ENCODE data around the gene PA2G4.

Gene PA2G4

GRCh38 chr12:56152132-56152755 is 47.9 kb downstream of the PA2G4 start, which contains the start of gene MYL6B:
MYL6B (plus strand) TSS chr12:56152587; CDS start chr12:56153919, 1,332 bp downstream.
- TF ChIP-seq ELF4 (IDR thresholded peaks at IDR 0.05) (peak; percentile 31; the same call in 1 of the 2 replicates), ARNT (IDR thresholded peaks at IDR 0.05) (no peak), FOXK2 (IDR thresholded peaks at IDR 0.05) (no peak), SP1 (IDR thresholded peaks at IDR 0.05) (no peak), FOXM1 (IDR thresholded peaks at IDR 0.05; ENCODE audit: borderline replicate concordance) (0 out of 2 replicates have a peak, but pooled peaks have one; percentile 50)
- ChIA-PET POLR2A (interaction anchor here (0.6 to 1.4 kb wide), 10 partner anchors 9 to 158 kb away, joined by 3 to 20 read pairs (median 5); partner anchors contain the start of genes ESYT1, RNF41 and ZC3H10), CTCF (interaction anchor here (0.7 to 1.0 kb wide), 2 partner anchors 25 to 37 kb away, joined by 3 to 5 read pairs; partner anchors contain the start of genes ESYT1 and SMARCC2)
- peak; percentile 90 for DNase-seq (ENCODE audit: extremely low spot score)

- TF ChIP-seq BHLHE40 (IDR thresholded peaks at IDR 0.05; ENCODE audit: borderline replicate concordance) (no peak), HDGF (IDR thresholded peaks at IDR 0.05; ENCODE audit: borderline replicate concordance) (no peak), CTBP1 (IDR thresholded peaks at IDR 0.05; ENCODE audit: borderline replicate concordance) (no peak), L3MBTL2 (conservative IDR thresholded peaks at IDR 0.05) (no peak), FOXM1 (IDR thresholded peaks at IDR 0.05; ENCODE audit: borderline replicate concordance) (no peak), SP1 (IDR thresholded peaks at IDR 0.05) (no peak), FOXA1 (IDR thresholded peaks at IDR 0.05) (no peak), ELF4 (IDR thresholded peaks at IDR 0.05) (no peak), TARDBP (IDR thresholded peaks at IDR 0.05) (no peak), SUZ12 (IDR thresholded peaks at IDR 0.05) (no peak)
- CTCF ChIA-PET, result no interaction called here
- POLR2A ChIA-PET, result interaction anchor here (2.7 kb wide), 1 partner anchor 25 kb away, joined by 15 read pairs; the partner anchor contains the start of gene ESYT1
- DNase-seq (ENCODE audit: extremely low spot score), result no peak
Measured at GRCh38 chr12:56152756-56153677, 48.7 kb downstream of the PA2G4 start.

- ChIA-PET CTCF (interaction anchor here (1.1 kb wide), 1 partner anchor 107 kb away, joined by 3 read pairs; no protein-coding TSS in a partner anchor), POLR2A (interaction anchor here (1.0 to 2.7 kb wide), 2 partner anchors 9 to 26 kb away, joined by 3 to 15 read pairs; partner anchors contain the start of gene ESYT1)
- no peak for DNase-seq (ENCODE audit: extremely low spot score)
- no peak for TF ChIP-seq SUZ12 (IDR thresholded peaks at IDR 0.05)
- no peak for TF ChIP-seq LEF1 (IDR thresholded peaks at IDR 0.05; ENCODE audit: borderline replicate concordance)
- TF ChIP-seq PKNOX1 (IDR thresholded peaks at IDR 0.05), result no peak
- no peak for TF ChIP-seq FOXA1 (IDR thresholded peaks at IDR 0.05)
- TF ChIP-seq BHLHE40 (IDR thresholded peaks at IDR 0.05; ENCODE audit: borderline replicate concordance), result no peak
- TF ChIP-seq HDGF (IDR thresholded peaks at IDR 0.05; ENCODE audit: borderline replicate concordance), result no peak
- TF ChIP-seq CTBP1 (IDR thresholded peaks at IDR 0.05; ENCODE audit: borderline replicate concordance), result no peak
- TF ChIP-seq L3MBTL2 (conservative IDR thresholded peaks at IDR 0.05), result no peak
- no peak for TF ChIP-seq FOXK2 (IDR thresholded peaks at IDR 0.05)
- no peak for TF ChIP-seq TARDBP (IDR thresholded peaks at IDR 0.05)
- no peak for TF ChIP-seq ELF4 (IDR thresholded peaks at IDR 0.05)
- TF ChIP-seq ZNF384 (IDR thresholded peaks at IDR 0.05), result no peak
- no peak for TF ChIP-seq NFRKB (IDR thresholded peaks at IDR 0.05)
- TF ChIP-seq ARNT (IDR thresholded peaks at IDR 0.05), result no peak
- TF ChIP-seq FOXM1 (IDR thresholded peaks at IDR 0.05; ENCODE audit: borderline replicate concordance), result no peak
- no peak for TF ChIP-seq SP1 (IDR thresholded peaks at IDR 0.05)
Measured at GRCh38 chr12:56153678-56154065, 49.3 kb downstream of the PA2G4 start.

DNA sequence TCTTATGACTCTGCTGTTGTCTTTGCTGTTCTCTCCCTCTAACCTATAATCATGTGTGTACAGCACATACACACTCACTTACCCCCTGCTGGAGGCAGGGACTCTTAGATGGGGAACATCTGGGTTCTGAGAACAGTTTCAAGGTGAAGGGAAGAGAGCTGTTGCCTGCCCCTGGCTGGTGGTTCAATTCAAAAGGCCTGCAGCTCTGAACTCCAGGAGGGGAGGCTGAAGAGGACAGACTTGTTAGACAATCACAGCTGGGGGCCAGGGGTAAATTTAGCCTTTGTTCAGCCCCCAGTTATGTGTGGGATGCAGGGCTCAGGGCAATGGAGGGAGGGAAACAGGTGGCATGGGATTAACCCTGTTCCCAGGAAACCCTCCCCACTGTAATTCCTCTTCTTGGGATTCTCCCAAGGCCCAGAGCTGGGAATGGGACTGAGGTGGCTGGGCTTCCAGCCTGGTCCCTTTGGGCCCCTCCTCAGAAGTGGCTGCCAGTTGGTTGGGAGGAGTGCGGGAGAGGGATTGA is 50.0 kb downstream of the PA2G4 start:
- DNase-seq (ENCODE audit: extremely low spot score), result no peak
- TF ChIP-seq FOXK2 (IDR thresholded peaks at IDR 0.05), result no peak
- no peak for TF ChIP-seq ZNF384 (IDR thresholded peaks at IDR 0.05)
- TF ChIP-seq CTBP1 (IDR thresholded peaks at IDR 0.05; ENCODE audit: borderline replicate concordance), result no peak
- TF ChIP-seq L3MBTL2 (conservative IDR thresholded peaks at IDR 0.05), result no peak
- TF ChIP-seq PKNOX1 (IDR thresholded peaks at IDR 0.05), result no peak
- no peak for TF ChIP-seq LEF1 (IDR thresholded peaks at IDR 0.05; ENCODE audit: borderline replicate concordance)
- TF ChIP-seq FOXA1 (IDR thresholded peaks at IDR 0.05), result no peak
- TF ChIP-seq NFRKB (IDR thresholded peaks at IDR 0.05), result no peak
- TF ChIP-seq ELF4 (IDR thresholded peaks at IDR 0.05), result no peak
- no peak for TF ChIP-seq ARNT (IDR thresholded peaks at IDR 0.05)
- TF ChIP-seq FOXM1 (IDR thresholded peaks at IDR 0.05; ENCODE audit: borderline replicate concordance), result no peak
- ChIA-PET CTCF (interaction anchor here (0.6 to 1.1 kb wide), 2 partner anchors 10 to 107 kb away, joined by 3 read pairs; no protein-coding TSS in a partner anchor), POLR2A (interaction anchor here (0.8 to 2.7 kb wide), 4 partner anchors 8 to 50 kb away, joined by 3 to 15 read pairs (median 5); partner anchors contain the start of genes ESYT1 and PA2G4)

GRCh38 chr12:56154818-56155217 is 50.5 kb downstream of the PA2G4 start:
- TF ChIP-seq BHLHE40 (IDR thresholded peaks at IDR 0.05; ENCODE audit: borderline replicate concordance), result no peak
- no peak for TF ChIP-seq TARDBP (IDR thresholded peaks at IDR 0.05)
- TF ChIP-seq SUZ12 (IDR thresholded peaks at IDR 0.05), result no peak
- no peak for TF ChIP-seq LEF1 (IDR thresholded peaks at IDR 0.05; ENCODE audit: borderline replicate concordance)
- no peak for TF ChIP-seq FOXK2 (IDR thresholded peaks at IDR 0.05)
- no peak for TF ChIP-seq ZNF384 (IDR thresholded peaks at IDR 0.05)
- TF ChIP-seq SP1 (IDR thresholded peaks at IDR 0.05), result no peak
- TF ChIP-seq NFRKB (IDR thresholded peaks at IDR 0.05), result no peak
- TF ChIP-seq ARNT (IDR thresholded peaks at IDR 0.05), result no peak
- no peak for TF ChIP-seq ELF4 (IDR thresholded peaks at IDR 0.05)
- no peak for TF ChIP-seq HDGF (IDR thresholded peaks at IDR 0.05; ENCODE audit: borderline replicate concordance)
- no peak for TF ChIP-seq FOXM1 (IDR thresholded peaks at IDR 0.05; ENCODE audit: borderline replicate concordance)
- no peak for TF ChIP-seq CTBP1 (IDR thresholded peaks at IDR 0.05; ENCODE audit: borderline replicate concordance)
- TF ChIP-seq PKNOX1 (IDR thresholded peaks at IDR 0.05), result no peak
- TF ChIP-seq FOXA1 (IDR thresholded peaks at IDR 0.05), result no peak
- TF ChIP-seq L3MBTL2 (conservative IDR thresholded peaks at IDR 0.05), result no peak
- no peak for DNase-seq (ENCODE audit: extremely low spot score)
- POLR2A ChIA-PET, result interaction anchor here (0.8 to 2.7 kb wide), 4 partner anchors 8 to 51 kb away, joined by 3 to 15 read pairs (median 5); partner anchors contain the start of genes ESYT1 and PA2G4
- CTCF ChIA-PET, result interaction anchor here (0.6 to 1.1 kb wide), 2 partner anchors 11 to 108 kb away, joined by 3 read pairs; no protein-coding TSS in a partner anchor
